ENCODE measurements around the gene ZNF207. TPM values are rescaled to one million over a fixed set of nuclear protein-coding genes. Genes with fewer than 3 reads are reported as not detected.
A peak's percentile ranks its signal among the peaks of the same experiment; 100 is the strongest.

The ZNF207 gene
- total and polyA plus RNA-seq, 2 experiments from 2014 or later, result 171 to 240 TPM

- Histone ChIP-seq H3K4me1 (ENCODE audit: insufficient read depth) (peaks cover 15% of the 10 kb centered on the region), H3K36me3 (ENCODE audit: insufficient read depth) (peaks cover 76% of the 10 kb centered on the region), H3K27me3 (ENCODE audit: insufficient read depth) (no peaks in the 10 kb centered on the region), H3K79me2 (replicated peaks; ENCODE audit: insufficient read depth) (peaks cover 98% of the 10 kb centered on the region), H3K27ac (ENCODE audit: low read depth) (peak overlapping the region; percentile 82), H3K9me2 (ENCODE audit: insufficient read depth) (no peaks in the 10 kb centered on the region), H3F3A (replicated peaks; ENCODE audit: low read depth) (peaks cover 23% of the 10 kb centered on the region), H4K20me1 (replicated peaks; ENCODE audit: insufficient read depth) (peaks cover 78% of the 10 kb centered on the region), H3K4me2 (0 out of 2 replicates have a peak overlapping the region, but pooled peaks have one; percentile 50), H2AFZ (no peak overlapping the region), H3K4me3 (0 out of 2 replicates have a peak overlapping the region, but pooled peaks have one; percentile 26)
- no peak overlapping the region; the same call in 2 of the 3 replicates for H3K4me3 Mint-ChIP-seq
- H3K27me3 Mint-ChIP-seq (ENCODE audit: insufficient read depth, low read depth, poor library complexity), result peaks cover 3% of the 10 kb centered on the region
- no peaks in the 10 kb centered on the region for H3K9me3 Mint-ChIP-seq
- DNase-seq (ENCODE audit: low spot score) (no peak), ATAC-seq (no peak)
- H3K36me3 Mint-ChIP-seq (ENCODE audit: low read depth), result peaks cover 89% of the 10 kb centered on the region
- H3K27ac Mint-ChIP-seq, result peak overlapping the region; percentile 31
- TF ChIP-seq CTCF (conservative IDR thresholded peaks at IDR 0.05; ENCODE audit: low read depth in 2 of 2) (no peak), ZNF462 (CRISPR knock-in tag; IDR thresholded peaks at IDR 0.05) (no peak), REST (IDR thresholded peaks at IDR 0.05; ENCODE audit: unreplicated experiment) (no peak), STAT1 (IDR thresholded peaks at IDR 0.05; ENCODE audit: unreplicated experiment) (no peak), JUNB (IDR thresholded peaks at IDR 0.05; ENCODE audit: unreplicated experiment) (no peak), POLR2AphosphoS5 (IDR thresholded peaks at IDR 0.05; ENCODE audit: low read depth) (no peak), EZH2 (IDR thresholded peaks at IDR 0.05; ENCODE audit: low read depth, unreplicated experiment) (no peak), EZH2phosphoT487 (IDR thresholded peaks at IDR 0.05; ENCODE audit: unreplicated experiment) (no peak), NANOG (IDR thresholded peaks at IDR 0.05; ENCODE audit: borderline replicate concordance) (no peak), ZNF331 (CRISPR knock-in tag; IDR thresholded peaks at IDR 0.05; ENCODE audit: low read depth) (no peak), ZNF114 (CRISPR knock-in tag; IDR thresholded peaks at IDR 0.05) (no peak), CREB1 (CRISPR knock-in tag; IDR thresholded peaks at IDR 0.05; ENCODE audit: low read depth) (no peak), ETS1 (IDR thresholded peaks at IDR 0.05) (no peak)
- peaks cover 22% of the 10 kb centered on the region; the same call in 2 of the 3 replicates for H3K4me1 Mint-ChIP-seq
Observed at GRCh38 chr17:32355649-32356377, 5.9 kb downstream of the ZNF207 start.

Measured in GM23338 (cell line).